ENCODE results near the gene EPM2A. TPM values are rescaled to one million over a fixed set of nuclear protein-coding genes. Genes with fewer than 3 reads are reported as not detected.

The EPM2A gene
- polyA plus RNA-seq, 1 donor (not counting 4 experiments of a cell fraction or from before 2014, with no cell fraction given), result 2.4 TPM

- dilution Hi-C loops (cut with MboI; ENCODE audit: extremely low pct_ligation_motif_present, low sequenced_read_pairs), result no loop called here
- Histone ChIP-seq H3K4me3 (ENCODE audit: control insufficient read depth in 2 of 3, extremely low read depth in 1 of 3, insufficient read depth in 2 of 3, low read depth in 1 of 3, low read length in 3 of 3) (no peak overlapping the region), H3K9ac (ENCODE audit: control insufficient read depth, extremely low read depth, insufficient read depth, low read length) (no peak overlapping the region), H3K9me3 (ENCODE audit: control insufficient read depth, low read depth, low read length) (no peaks in the 10 kb centered on the region), H3K4me2 (ENCODE audit: control insufficient read depth, extremely low read depth, insufficient read depth, low read depth, low read length) (no peak overlapping the region), H3K36me3 (ENCODE audit: control insufficient read depth in 2 of 2, extremely low read depth in 1 of 2, insufficient read depth in 2 of 2, low read length in 2 of 2) (no peaks in the 10 kb centered on the region), H3K27me3 (ENCODE audit: control insufficient read depth, extremely low read depth, insufficient read depth, low read length) (no peaks in the 10 kb centered on the region), H3K79me2 (ENCODE audit: control insufficient read depth, insufficient read depth, low read length) (no peaks in the 10 kb centered on the region), H3K4me1 (ENCODE audit: control insufficient read depth, extremely low read depth, insufficient read depth, low read length) (no peaks in the 10 kb centered on the region), H4K20me1 (ENCODE audit: control insufficient read depth, extremely low read depth, insufficient read depth, low read length) (no peaks in the 10 kb centered on the region), H3K27ac (ENCODE audit: control insufficient read depth, insufficient read depth, low read length) (no peak overlapping the region), H2AFZ (ENCODE audit: control insufficient read depth, low read length) (no peak overlapping the region), H3K9me1 (ENCODE audit: control insufficient read depth, extremely low read depth, insufficient read depth, low read length) (no peaks in the 10 kb centered on the region)
- TF ChIP-seq EZH2 (IDR thresholded peaks at IDR 0.05; ENCODE audit: low read length) (no peak), CTCF (optimal IDR thresholded peaks at IDR 0.05 in 1 of 3, IDR thresholded peaks at IDR 0.05 in 1 of 3, conservative IDR thresholded peaks at IDR 0.05 in 1 of 3; ENCODE audit: extremely low read depth in 1 of 3, insufficient read depth in 2 of 3, low read length in 3 of 3) (no peak)
- DNase-seq (ENCODE audit: low read depth, low spot score) (no peak), FAIRE-seq (no peak)
Observed at GRCh38 chr6:145603424-145603833, 131.9 kb downstream of the EPM2A start.

DNA sequence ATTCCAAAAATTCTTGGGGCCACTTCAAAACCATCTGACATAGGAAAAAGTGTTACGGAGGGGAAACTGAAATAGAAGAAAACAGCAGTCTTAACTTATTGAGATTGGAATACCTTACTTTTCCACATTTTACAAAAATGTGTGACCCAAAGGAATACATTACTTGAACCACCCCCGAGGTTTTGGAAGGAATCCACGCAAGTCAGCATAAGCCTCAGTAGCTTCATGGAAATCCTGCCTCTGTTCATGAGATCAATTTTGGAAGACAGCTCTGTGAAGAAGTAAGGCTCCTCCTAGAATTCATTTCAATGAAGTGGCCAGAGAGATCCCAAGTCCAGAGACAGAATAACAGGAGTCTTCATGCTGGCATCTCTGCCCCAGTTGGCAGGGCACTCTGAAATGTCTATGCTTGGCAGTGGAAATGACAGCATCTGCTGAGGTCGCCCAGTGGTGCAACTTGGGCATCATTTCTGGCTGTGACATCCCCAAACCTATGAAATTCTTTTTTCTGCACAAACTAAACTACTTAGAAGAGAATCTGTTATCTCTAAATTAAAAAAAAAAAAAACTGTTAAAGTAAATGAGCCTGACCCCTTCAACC lies 132.5 kb downstream of the EPM2A start:
- H3K4me1 ChIP-seq (ENCODE audit: control insufficient read depth, extremely low read depth, insufficient read depth, low read length), result no peaks in the 10 kb centered on the region
- no peaks in the 10 kb centered on the region for H3K79me2 ChIP-seq (ENCODE audit: control insufficient read depth, insufficient read depth, low read length)
- H3K9me1 ChIP-seq (ENCODE audit: control insufficient read depth, extremely low read depth, insufficient read depth, low read length), result no peaks in the 10 kb centered on the region
- no peak overlapping the region for H2AFZ ChIP-seq (ENCODE audit: control insufficient read depth, low read length)
- dilution Hi-C loops (cut with MboI; ENCODE audit: extremely low pct_ligation_motif_present, low sequenced_read_pairs), result no loop called here
- H3K27me3 ChIP-seq (ENCODE audit: control insufficient read depth, extremely low read depth, insufficient read depth, low read length), result no peaks in the 10 kb centered on the region
- FAIRE-seq (no peak), DNase-seq (ENCODE audit: low read depth, low spot score) (no peak)
- TF ChIP-seq CTCF (optimal IDR thresholded peaks at IDR 0.05 in 1 of 3, IDR thresholded peaks at IDR 0.05 in 1 of 3, conservative IDR thresholded peaks at IDR 0.05 in 1 of 3; ENCODE audit: extremely low read depth in 1 of 3, insufficient read depth in 2 of 3, low read length in 3 of 3), result no peak
- no peak for TF ChIP-seq EZH2 (IDR thresholded peaks at IDR 0.05; ENCODE audit: low read length)
- no peaks in the 10 kb centered on the region for H4K20me1 ChIP-seq (ENCODE audit: control insufficient read depth, extremely low read depth, insufficient read depth, low read length)
- no peaks in the 10 kb centered on the region for H3K36me3 ChIP-seq (ENCODE audit: control insufficient read depth in 2 of 2, extremely low read depth in 1 of 2, insufficient read depth in 2 of 2, low read length in 2 of 2)
- no peak overlapping the region for H3K4me3 ChIP-seq (ENCODE audit: control insufficient read depth in 2 of 3, extremely low read depth in 1 of 3, insufficient read depth in 2 of 3, low read depth in 1 of 3, low read length in 3 of 3)
- no peak overlapping the region for H3K4me2 ChIP-seq (ENCODE audit: control insufficient read depth, extremely low read depth, insufficient read depth, low read depth, low read length)
- H3K9me3 ChIP-seq (ENCODE audit: control insufficient read depth, low read depth, low read length), result no peaks in the 10 kb centered on the region
- H3K9ac ChIP-seq (ENCODE audit: control insufficient read depth, extremely low read depth, insufficient read depth, low read length), result no peak overlapping the region
- H3K27ac ChIP-seq (ENCODE audit: control insufficient read depth, insufficient read depth, low read length), result no peak overlapping the region

All from keratinocyte (primary cell).